Stimulated activated CD8-positive, alpha-beta memory T cell treated with anti-CD3 and anti-CD28 coated beads, Interleukin-2, amount 100 ng/mL, for 1 hour (primary cell): Measurements from ENCODE around the gene ADAMTS13.
"Not testable (repeated sequence)": the region's sequence is repeated elsewhere in the genome, so short reads cannot be mapped to it uniquely, and the experiment has no call there.

Experiments used
- DNase-seq, 2 donors: peaks; one replicate each; pipeline ENCODE4 v3.0.0-alpha.2; 2020; ENCODE audit warnings: low read depth in 2 of 2

The ADAMTS13 gene

GRCh38 chr9:133425049-133425632, 3.0 kb downstream of the ADAMTS13 start:
- no peak for DNase-seq

- no peak for DNase-seq
Observed at GRCh38 chr9:133426011-133426410, 3.8 kb downstream of the ADAMTS13 start.

- no peak for DNase-seq
Observed at GRCh38 chr9:133427658-133428348, 5.6 kb downstream of the ADAMTS13 start.

GRCh38 chr9:133428617-133429101, 6.5 kb downstream of the ADAMTS13 start:
- no peak for DNase-seq

GRCh38 chr9:133429214-133429613, 7.0 kb downstream of the ADAMTS13 start:
- DNase-seq = no peak

- DNase-seq = no peak
Observed at GRCh38 chr9:133429641-133430161, 7.5 kb downstream of the ADAMTS13 start.

- DNase-seq = no peak
Observed at GRCh38 chr9:133430244-133430643, 8.1 kb downstream of the ADAMTS13 start.

GRCh38 chr9:133433351-133433843, 11.2 kb downstream of the ADAMTS13 start:
- DNase-seq = no peak

GRCh38 chr9:133436681-133437080, 14.5 kb downstream of the ADAMTS13 start:
- no peak for DNase-seq

GRCh38 chr9:133437753-133438531, 15.8 kb downstream of the ADAMTS13 start:
- no peak for DNase-seq

- DNase-seq = no peak
Observed at GRCh38 chr9:133439337-133439736, 17.2 kb downstream of the ADAMTS13 start.

- no peak for DNase-seq
Observed at GRCh38 chr9:133440874-133441273, 18.7 kb downstream of the ADAMTS13 start.

- DNase-seq = no peak
Observed at GRCh38 chr9:133441571-133441970, 19.4 kb downstream of the ADAMTS13 start.

GRCh38 chr9:133443248-133443647, 21.1 kb downstream of the ADAMTS13 start:
- no peak for DNase-seq

GRCh38 chr9:133443982-133444381, 21.8 kb downstream of the ADAMTS13 start:
- no peak for DNase-seq

- DNase-seq = no peak
Observed at GRCh38 chr9:133445293-133445969, 23.3 kb downstream of the ADAMTS13 start.

GRCh38 chr9:133448487-133448972, 26.4 kb downstream of the ADAMTS13 start:
- DNase-seq = no peak

GRCh38 chr9:133449760-133450159, 27.6 kb downstream of the ADAMTS13 start:
- DNase-seq = no peak

GRCh38 chr9:133451865-133452264, 29.7 kb downstream of the ADAMTS13 start:
- DNase-seq = not testable (repeated sequence)

GRCh38 chr9:133452562-133452961, 30.4 kb downstream of the ADAMTS13 start:
- DNase-seq = no peak

- DNase-seq = no peak
Observed at GRCh38 chr9:133453651-133454050, 31.5 kb downstream of the ADAMTS13 start.
